ENCODE data around the gene FHIT.

The FHIT gene

GRCh38 chr3:60579734-60580133, 671.5 kb downstream of the FHIT start:
- no peak for TF ChIP-seq CTCF (IDR thresholded peaks at IDR 0.05; ENCODE audit: low read depth, low read length, missing control alignments)
- DNase-seq (ENCODE audit: low read depth): peak; percentile 86
- in situ Hi-C loops (cut with HindIII; ENCODE audit: low sequenced_read_pairs): no loop called here
- H3K4me3 ChIP-seq (ENCODE audit: low read depth, low read length): no peak overlapping the region

GRCh38 chr3:60578936-60579335, 672.3 kb downstream of the FHIT start:
- no peak for TF ChIP-seq CTCF (IDR thresholded peaks at IDR 0.05; ENCODE audit: low read depth, low read length, missing control alignments)
- in situ Hi-C loops (cut with HindIII; ENCODE audit: low sequenced_read_pairs): no loop called here
- no peak for DNase-seq (ENCODE audit: low read depth)
- no peak overlapping the region for H3K4me3 ChIP-seq (ENCODE audit: low read depth, low read length)

- H3K4me3 ChIP-seq (ENCODE audit: low read depth, low read length): no peak overlapping the region
- no peak for TF ChIP-seq CTCF (IDR thresholded peaks at IDR 0.05; ENCODE audit: low read depth, low read length, missing control alignments)
- no peak for DNase-seq (ENCODE audit: low read depth)
Measured at GRCh38 chr3:60577601-60578000, 673.7 kb downstream of the FHIT start.

GRCh38 chr3:60575718-60576272, 675.5 kb downstream of the FHIT start:
- TF ChIP-seq CTCF (IDR thresholded peaks at IDR 0.05; ENCODE audit: low read depth, low read length, missing control alignments): no peak

More at GRCh38 chr3:60577601-60578000, 673.7 kb downstream of the FHIT start:
- in situ Hi-C loops (cut with HindIII; ENCODE audit: low sequenced_read_pairs): no loop called here

GRCh38 chr3:60574046-60574769, 677.0 kb downstream of the FHIT start:
- no peak for TF ChIP-seq CTCF (IDR thresholded peaks at IDR 0.05; ENCODE audit: low read depth, low read length, missing control alignments)
- in situ Hi-C loops (cut with HindIII; ENCODE audit: low sequenced_read_pairs): no loop called here
- no peak overlapping the region for H3K4me3 ChIP-seq (ENCODE audit: low read depth, low read length)
- DNase-seq (ENCODE audit: low read depth): no peak

More at GRCh38 chr3:60575718-60576272, 675.5 kb downstream of the FHIT start:
- H3K4me3 ChIP-seq (ENCODE audit: low read depth, low read length): no peak overlapping the region
- no peak for DNase-seq (ENCODE audit: low read depth)
- in situ Hi-C loops (cut with HindIII; ENCODE audit: low sequenced_read_pairs): no loop called here

- in situ Hi-C loops (cut with HindIII; ENCODE audit: low sequenced_read_pairs): no loop called here
- no peak for TF ChIP-seq CTCF (IDR thresholded peaks at IDR 0.05; ENCODE audit: low read depth, low read length, missing control alignments)
- no peak for DNase-seq (ENCODE audit: low read depth)
- no peak overlapping the region for H3K4me3 ChIP-seq (ENCODE audit: low read depth, low read length)
Measured at GRCh38 chr3:60573494-60573893, 677.8 kb downstream of the FHIT start.

All from astrocyte of the cerebellum (primary cell).